ENCODE measurements around the gene KCNIP2.

Gene KCNIP2

GRCh38 chr10:101843032-101844021, at the start of gene KCNIP2:
TSS of gene KCNIP2 (minus strand) at chr10:101843800. CDS start at chr10:101843568, 232 bp downstream.
- peak; percentile 51 for DNase-seq

GRCh38 chr10:101892782-101893391, 49.3 kb upstream of the KCNIP2 start:
- no peak for DNase-seq

GRCh38 chr10:101889256-101890210, 45.9 kb upstream of the KCNIP2 start:
- peak; percentile 72 for DNase-seq

GRCh38 chr10:101888251-101888949, 44.8 kb upstream of the KCNIP2 start:
- DNase-seq: no peak

- DNase-seq: no peak
Observed at GRCh38 chr10:101887775-101888174, 44.2 kb upstream of the KCNIP2 start.

GRCh38 chr10:101886521-101887312, 43.1 kb upstream of the KCNIP2 start:
- DNase-seq: no peak

- no peak for DNase-seq
Observed at GRCh38 chr10:101881036-101881774, 37.6 kb upstream of the KCNIP2 start.

GRCh38 chr10:101880232-101880573, 36.6 kb upstream of the KCNIP2 start:
- DNase-seq: no peak

- no peak for DNase-seq
Observed at GRCh38 chr10:101879456-101880231, 36.0 kb upstream of the KCNIP2 start.

- DNase-seq: no peak
Observed at GRCh38 chr10:101878869-101879268, 35.3 kb upstream of the KCNIP2 start.

GRCh38 chr10:101875068-101875688, 31.6 kb upstream of the KCNIP2 start:
- no peak for DNase-seq

- DNase-seq: no peak
Observed at GRCh38 chr10:101874252-101874651, 30.7 kb upstream of the KCNIP2 start.

- no peak for DNase-seq
Observed at GRCh38 chr10:101867931-101868330, 24.3 kb upstream of the KCNIP2 start.

GRCh38 chr10:101859530-101859929, 15.9 kb upstream of the KCNIP2 start:
- DNase-seq: no peak

GRCh38 chr10:101858723-101859500, 15.3 kb upstream of the KCNIP2 start:
- DNase-seq: peak; percentile 74

- DNase-seq: no peak
Observed at GRCh38 chr10:101857802-101858476, 14.3 kb upstream of the KCNIP2 start.

GRCh38 chr10:101856626-101857025, 13.0 kb upstream of the KCNIP2 start:
- no peak for DNase-seq
